SHP77 (cell line): Measurements from ENCODE around the gene ARHGEF28.

Source experiments
- DNase-seq, 2 experiments: peaks; one replicate each; lab custom pipeline; 2025; lab: John Stamatoyannopoulos, UW

Gene ARHGEF28

DNA sequence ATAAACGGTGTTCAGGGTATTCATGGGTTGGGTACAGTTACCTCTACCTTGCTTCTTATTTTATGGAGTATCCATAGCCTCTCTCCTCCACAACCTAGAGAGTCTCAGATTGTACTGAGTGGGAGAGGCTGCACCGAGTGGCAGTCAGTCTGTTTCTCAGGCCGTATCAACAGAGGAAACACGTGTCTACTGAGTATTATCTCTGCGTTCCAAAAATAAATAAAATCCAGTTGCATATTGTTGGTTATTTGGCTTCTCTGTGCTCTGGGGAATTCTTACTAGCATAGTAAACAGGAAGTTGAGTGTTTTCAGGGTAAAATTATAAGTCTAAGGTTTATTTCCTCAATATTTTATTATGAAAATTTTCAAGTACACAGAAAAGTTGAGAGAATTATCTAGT, 231.0 kb downstream of the ARHGEF28 start:
- DNase-seq: no peak

DNA sequence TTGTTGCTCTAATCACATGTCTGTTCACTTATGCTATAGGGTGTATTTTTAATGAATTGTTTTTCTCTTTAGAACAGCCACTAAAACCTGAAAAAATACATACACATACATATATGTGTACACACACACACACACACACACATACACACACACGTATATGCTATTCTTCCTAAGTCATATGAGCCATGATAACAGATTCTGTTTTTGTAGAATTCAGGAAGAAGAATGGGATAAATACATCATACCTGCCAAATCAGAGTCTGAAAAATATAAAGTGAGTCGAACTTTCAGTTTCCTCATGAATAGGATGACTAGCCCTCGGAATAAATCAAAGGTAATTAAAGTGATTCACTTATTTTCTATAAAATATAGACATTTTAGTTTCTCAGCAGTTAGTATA, 231.4 kb downstream of the ARHGEF28 start:
- no peak for DNase-seq

DNA sequence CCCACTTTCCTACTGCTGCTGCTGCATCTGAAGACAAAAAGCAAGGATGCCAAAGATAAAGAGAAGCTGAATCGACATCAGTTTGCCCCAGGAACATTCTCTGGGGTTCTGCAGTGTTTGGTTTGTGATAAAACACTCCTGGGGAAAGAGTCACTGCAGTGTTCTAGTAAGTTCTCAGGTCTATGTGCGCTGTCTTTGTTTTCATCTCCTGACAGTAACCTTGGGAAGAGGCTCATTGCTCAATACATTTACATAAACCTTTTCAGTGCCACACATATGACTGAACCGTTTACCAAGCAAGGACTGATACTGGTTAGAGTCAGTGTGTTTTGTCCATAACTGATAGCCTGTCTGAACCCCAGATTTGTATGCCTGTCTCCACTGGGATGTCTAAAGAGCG, 232.1 kb downstream of the ARHGEF28 start:
- no peak for DNase-seq

DNA sequence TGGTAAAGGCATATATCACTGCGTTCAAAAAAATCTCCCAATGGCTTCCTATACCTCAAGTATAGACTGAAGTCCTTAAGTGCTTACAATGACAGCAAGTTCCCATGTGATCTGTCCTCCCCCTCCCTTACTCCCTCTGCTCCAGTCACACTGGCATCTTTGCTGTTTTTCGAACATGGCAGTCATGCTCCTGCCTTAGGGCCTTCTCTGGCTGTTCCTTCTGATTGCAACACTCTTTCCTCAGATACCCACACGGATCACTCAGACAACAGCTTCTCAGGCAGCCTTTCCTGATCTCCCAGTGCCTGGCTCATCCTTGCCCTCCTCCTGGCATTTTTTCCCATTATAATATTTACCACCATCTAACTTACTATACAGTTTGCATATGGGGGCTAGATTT, 232.8 kb downstream of the ARHGEF28 start:
- no peak for DNase-seq

DNA sequence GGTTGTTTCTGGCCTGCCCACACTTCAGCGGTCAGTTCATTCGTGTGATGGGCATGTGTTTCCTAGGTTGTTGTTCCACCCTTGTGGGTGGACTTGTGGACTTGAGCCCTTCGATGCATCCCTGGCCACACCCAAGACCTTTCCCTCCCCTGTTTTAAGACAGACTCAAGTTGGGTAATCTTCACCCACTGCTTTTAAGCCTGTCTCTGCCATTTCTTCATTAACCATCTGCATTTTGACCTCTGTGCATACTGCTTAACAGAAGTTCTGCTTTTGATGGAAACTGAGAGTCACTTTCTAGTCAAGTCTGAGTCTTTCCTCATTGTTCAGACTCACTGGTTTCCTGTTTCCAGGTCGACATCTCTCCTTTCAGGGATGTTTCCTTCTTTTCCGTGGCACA, 233.7 kb downstream of the ARHGEF28 start:
- no peak for DNase-seq

DNA sequence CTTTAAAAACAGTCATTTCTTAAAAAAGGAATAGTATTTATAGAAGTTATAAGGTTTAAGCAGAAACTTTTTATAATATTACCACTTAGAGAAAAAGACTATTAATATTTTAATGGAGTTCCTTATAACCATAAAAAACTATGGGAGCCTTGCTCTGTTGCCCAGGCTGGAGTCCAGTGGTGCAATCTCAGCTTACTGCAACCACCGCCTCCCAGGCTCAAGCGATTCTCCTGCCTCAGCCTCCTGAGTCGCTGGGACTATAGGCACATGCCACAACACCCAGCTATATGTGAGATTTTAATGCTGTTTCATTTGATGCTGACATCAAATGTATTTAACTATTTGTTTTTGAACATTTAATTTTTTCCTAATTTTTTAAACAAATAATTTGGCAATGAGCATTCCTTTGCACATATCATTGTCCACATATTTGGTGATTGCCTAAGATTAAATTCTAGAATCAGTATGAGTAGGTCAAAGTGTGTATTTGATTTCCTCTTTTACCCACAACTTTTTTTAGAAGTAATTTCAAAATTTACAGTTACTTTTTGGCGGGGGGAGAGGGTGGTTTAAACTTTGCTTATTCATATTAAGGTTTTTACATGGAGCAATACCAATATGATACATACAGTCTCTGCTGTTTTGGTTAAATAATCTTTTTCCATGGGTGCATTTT, 235.5 kb downstream of the ARHGEF28 start:
- no peak for DNase-seq

DNA sequence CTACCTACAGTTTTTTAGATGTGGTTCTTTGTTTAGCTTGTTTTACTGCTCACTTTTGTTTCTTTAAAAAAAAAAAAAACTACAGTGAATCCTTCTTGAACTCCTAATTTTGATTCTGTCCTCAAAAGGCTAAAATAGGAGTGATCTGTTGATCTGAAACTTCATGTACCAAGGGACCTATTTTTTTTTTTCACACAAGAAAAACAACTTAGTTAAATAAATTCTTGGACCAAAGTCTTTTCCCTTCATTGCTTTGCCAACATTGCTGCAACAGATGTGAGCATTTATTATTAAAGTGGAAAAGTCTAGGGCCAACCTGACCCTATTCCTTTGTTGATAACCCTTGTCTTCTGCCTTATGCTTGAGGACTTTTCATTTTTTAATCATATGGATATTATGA, 236.8 kb downstream of the ARHGEF28 start:
- DNase-seq: no peak

DNA sequence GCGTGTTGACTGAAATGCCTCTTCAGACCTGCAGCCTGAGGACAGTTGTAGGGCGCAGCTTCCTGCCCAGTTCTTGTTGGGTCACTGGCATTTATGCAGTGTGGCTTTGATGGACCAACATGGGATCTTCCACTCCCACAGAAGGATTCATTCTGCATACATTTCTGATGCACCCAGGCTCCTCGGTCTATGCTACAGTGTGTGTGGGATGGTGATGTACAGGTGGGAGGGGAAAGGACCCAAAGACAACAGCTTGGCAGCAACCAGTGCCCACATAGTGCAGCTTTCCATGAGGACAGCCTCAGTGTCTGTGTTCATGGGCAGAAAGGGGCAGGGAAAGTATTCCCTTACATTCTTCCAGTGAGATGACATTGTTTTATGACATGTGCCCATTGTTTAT, 237.9 kb downstream of the ARHGEF28 start:
- no peak for DNase-seq

DNA sequence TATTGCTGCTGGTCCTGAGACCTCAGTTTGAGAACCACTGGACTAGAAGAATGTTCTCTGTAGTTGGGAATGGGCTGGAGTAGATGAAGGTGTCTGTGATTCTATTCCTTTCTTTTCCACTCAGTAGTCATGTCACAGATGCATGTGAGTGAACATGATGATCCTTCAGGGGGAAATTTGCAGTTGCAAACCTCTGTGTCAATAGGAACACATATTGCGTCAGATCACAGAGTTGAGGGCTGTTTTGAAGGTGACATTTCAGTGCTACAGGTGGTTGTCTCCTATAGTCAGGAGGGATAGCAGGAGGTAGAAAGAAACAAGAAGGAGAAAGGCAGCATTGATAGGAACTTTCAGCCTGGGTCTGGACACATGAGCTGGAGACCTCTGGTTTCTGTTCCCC, 239.3 kb downstream of the ARHGEF28 start:
- DNase-seq: no peak

DNA sequence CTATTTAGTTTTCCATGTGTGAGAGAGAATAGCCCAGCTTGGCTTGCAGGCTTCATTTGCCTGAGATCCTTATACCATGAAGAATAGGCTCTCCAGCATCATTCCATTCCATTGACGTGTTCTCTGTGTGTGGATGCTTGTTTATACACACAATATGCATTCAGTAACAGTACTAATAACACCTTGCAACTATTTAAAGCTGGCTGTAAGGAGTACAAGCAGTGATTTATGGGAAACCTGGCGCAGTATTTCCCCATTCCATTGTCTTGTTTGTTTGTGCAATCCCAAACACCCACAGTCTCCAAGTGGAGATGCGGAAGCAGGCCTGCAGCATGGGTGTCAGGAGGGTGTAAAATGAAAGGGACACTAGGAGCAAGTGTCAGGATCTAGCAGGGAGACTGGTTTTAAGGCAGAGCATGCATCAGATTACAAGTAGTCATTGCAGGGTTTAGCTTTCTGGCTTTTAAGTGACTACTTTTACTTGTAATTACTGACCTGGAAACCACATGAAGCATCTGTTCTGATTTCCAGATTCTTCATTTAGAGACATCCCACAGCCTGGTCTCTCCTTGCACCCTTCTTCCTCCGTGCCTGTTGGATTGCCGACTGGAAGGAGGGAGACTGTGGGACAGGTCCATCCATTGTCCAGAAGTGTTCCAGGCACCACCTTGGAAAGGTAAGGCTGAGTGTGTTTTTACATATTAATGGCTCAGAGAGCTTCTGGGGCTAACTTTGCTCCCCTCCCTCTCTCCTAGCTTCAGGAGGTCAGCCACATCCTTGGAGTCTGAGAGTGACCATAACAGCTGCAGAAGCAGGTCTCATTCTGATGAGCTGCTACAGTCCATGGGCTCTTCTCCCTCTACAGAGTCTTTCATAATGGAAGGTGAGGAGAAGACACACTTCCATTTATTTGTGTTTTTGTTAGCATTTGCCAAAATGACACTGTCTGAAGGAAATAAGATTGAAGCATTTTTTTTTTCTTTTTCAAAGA, 241.6 kb downstream of the ARHGEF28 start:
- DNase-seq: no peak

DNA sequence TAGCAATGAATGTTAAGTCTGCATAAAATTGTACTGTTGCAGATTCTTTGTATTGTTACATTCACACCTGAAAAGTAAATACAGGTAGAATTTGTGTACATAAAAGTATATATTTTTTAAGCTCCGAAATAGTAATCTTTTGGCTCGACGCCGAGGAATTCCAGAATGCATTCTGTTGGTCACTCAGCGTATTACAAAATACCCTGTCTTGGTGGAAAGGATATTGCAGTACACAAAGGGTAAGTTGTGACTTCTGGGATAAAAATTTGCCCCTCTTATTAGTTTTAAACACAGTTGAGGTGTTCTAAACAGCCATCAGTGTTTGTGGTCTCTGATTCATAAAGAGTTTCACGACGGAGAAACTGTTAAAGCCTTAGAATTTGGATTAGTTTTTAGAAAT, 257.6 kb downstream of the ARHGEF28 start:
- DNase-seq: no peak

DNA sequence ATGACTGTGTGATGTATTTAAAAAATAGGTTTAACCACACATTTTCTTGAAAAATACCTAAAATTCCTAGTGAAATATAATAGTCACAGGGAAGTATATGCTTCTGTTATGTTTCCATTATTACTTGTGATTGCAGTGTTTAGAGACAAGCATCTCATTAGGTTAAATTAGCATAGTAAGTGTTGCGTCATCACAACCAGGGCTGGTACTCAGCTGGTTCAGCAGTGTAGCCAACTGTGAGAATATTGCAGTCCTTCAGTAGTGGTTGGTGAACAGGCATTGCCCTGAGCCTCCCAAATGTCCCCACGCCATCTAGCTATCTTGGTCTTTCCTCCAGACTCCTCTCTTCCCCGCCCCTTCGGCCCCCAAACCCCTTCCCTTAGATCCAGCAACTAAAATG, 261.7 kb downstream of the ARHGEF28 start:
- no peak for DNase-seq

DNA sequence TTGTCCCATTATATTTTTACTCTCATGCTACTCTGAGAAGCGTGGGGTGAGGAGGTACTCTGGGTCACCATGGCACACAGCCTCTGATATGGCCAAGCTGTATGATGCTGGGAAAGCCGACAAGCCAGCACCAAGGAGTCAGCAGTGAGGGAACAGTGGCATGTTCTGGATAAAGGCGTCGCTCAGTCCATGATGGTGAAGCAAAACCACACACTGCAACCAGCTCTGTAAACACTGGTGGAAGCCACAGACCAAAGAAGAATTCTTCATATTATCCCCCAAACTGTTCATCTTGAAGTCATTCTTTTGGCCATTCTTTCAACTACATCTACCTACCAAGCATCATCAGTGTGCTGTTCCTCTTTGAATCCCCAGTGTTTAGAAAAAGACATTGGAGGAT, 264.6 kb downstream of the ARHGEF28 start:
- no peak for DNase-seq

DNA sequence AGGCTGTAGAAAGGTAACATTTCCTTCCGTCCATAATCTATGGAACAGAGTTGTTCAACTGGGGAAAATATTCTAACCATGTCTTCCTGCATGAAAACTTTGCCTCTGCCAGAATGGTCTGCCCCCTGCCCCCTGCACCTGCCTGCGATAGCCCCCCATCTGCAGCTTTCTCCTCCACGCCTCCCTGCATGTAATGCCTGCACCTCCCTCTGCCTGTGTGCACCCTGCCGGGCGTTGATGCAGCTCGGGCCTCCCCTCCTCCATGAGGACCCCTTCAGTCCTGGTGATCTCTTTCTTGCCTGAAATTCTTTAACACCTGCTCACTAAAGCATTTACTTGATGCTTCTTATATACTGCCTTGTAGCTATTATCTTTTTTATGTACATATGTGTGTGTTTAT, 266.2 kb downstream of the ARHGEF28 start:
- DNase-seq: no peak

DNA sequence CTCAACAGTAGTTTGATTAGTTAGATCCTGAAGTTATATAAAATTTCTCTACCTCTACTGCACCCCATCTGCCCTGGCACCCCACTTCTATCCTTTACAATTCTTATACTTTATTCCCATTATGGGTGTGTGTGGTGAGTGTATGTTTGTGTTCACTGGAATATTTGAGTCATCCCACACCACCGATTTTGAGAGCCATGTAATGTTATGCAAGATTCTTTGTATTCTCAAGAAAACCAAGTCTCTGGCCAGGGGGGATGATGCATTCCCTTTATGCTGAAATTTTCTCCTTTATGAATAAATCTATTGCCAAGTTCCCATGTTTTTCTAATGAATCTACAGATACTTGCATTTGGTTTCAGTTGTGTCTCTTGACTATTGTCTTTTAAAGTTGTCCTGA, 266.8 kb downstream of the ARHGEF28 start:
- DNase-seq: no peak

DNA sequence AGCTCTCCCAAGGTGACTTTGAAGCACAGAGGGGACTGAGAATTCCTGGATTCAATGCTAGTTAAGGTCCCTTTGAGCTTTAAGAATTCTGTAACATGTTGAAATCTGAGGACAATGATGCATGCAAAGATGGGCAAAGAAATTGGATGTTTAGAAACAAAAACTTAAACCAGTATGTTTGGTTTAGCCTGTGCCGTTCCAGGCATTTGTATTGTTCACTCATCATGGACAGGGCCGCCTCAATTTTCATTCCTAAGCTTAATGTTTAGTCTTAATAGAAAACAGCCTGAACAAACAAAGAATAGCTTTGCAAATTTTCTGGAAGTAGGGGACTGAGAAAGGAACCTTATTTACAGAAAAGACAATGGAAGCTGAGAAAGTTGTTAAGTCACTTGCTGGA, 267.8 kb downstream of the ARHGEF28 start:
- no peak for DNase-seq

DNA sequence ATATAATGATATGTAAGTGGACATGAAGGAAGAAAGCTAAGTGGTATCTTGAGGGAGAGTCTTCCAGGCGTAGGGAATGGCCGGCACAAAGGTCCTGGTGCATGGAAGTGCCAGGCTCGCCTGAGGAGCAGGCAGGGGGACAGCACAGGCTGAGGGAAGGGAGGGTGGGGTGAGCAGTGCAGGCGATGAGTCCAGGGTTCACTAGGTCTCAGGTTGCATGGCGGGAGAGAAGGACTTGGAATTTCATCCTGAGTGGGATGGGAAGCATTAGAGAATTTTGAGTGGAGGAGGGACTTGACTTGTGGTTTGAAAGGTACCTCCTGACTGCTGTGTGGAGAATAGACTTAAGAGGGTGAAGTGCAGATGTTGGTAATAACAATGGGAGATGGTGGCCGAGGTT, 268.9 kb downstream of the ARHGEF28 start:
- DNase-seq: no peak

DNA sequence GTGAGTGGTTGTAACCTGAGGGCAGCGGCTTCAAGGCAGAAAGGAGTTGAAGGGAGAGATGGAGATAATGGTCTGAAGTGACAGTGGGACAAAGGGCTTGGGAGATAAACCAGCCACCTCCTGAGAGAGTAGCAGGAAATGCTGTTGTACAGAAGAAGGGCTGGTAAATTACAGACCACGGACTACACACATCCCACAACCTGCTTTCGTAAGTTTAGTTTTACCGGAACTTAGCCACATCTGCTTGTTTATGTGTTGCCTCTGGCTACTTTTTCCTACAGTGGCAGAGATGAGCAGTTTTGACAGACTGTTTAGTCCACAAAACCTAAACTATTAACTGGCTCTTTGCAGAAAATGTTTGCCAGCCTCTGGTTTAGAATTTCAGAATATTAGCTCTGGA, 269.5 kb downstream of the ARHGEF28 start:
- no peak for DNase-seq

DNA sequence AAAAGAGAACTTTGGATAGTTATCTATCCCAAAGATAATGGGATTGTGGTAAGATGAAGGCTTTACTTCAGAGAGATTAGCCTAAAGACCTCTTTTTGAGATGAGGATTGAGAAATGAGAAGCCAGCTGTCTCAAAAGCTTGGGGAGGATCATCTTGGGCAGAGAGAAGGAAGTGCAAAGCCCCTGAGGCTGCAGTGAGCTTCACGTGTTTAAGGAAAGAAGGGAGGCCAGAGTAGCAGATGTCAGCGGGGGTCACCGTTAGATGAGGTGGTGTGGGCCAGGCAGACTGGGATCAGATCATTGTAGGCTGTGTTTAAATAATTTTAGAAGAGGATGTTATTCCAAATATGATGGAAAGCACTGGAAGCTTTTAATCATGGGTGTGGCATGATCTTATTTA, 270.1 kb downstream of the ARHGEF28 start:
- DNase-seq: no peak

DNA sequence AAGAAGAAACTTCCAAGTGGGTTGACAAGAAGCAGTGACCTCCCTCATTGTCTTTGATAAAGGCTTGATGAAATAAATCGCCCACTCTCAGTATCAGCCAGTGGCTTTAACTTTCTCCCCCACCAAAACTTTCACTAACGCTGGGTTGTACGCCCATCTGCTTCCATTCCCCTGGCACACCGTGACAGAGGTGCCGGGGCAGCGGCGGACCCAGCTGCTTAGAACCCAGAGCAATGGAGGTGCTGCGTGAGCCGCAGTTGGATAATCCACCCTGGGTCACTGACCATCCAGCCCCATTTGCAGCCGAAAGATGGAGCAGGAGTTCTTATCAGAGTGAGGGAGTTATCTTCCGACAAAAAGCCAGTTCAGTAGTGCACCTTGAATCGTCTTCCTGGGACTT, 270.7 kb downstream of the ARHGEF28 start:
- no peak for DNase-seq

DNA sequence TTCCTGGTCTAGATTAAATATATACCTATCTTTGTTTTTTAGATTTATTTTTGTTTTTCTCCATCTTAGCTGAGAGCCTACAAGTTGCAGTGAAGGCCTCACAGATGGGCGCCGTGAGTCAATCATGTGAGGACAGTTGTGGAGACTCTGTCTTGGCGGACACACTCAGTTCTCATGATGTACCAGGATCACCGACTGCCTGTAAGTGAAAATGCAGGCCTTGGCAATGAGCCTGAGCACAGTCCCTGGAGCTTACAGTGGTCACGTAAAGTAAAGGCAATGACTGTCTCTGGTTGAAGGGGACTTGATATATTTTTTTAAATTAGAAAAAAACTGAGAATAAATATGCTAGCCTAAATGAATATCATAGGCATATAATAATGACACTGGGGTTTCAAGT, 271.9 kb downstream of the ARHGEF28 start:
- DNase-seq: no peak

DNA sequence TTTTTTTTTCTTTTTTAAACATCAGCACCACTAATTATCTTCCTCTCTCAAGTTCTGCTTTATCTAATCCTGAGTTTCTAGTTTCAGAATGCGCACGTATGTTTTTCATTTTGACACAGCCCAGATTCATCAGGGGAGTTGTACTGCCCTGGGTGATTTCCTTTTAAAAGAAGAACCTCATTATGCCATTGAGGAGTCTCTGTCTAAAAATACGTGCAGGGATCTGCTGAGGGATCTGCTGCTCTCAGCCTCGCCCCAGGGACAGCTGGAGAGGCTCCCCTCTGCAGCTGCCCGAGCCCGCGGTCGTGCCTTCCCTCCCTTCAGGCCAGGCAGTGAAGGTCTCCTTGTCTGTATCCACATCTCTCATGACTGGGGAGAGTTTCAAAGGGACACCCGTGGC, 273.1 kb downstream of the ARHGEF28 start:
- DNase-seq: no peak

DNA sequence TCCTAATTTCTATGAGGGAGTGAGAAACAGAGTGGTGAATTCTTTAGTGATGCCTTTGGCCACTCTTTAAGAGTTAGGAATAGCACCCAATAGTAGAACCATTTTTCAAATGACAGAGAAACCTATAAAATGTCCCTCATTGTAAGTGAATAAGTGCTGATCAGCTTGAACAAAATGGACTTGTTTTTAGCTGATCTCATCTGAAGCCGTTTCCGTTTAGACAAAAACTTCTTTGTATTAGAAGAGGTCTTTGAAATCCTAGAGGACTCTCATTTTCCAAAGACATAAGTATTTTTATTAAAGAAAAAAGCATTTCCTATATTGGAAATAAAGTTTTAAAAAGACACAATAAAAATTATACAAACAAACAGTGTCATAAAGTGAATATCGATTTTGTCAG, 273.9 kb downstream of the ARHGEF28 start:
- DNase-seq: no peak

DNA sequence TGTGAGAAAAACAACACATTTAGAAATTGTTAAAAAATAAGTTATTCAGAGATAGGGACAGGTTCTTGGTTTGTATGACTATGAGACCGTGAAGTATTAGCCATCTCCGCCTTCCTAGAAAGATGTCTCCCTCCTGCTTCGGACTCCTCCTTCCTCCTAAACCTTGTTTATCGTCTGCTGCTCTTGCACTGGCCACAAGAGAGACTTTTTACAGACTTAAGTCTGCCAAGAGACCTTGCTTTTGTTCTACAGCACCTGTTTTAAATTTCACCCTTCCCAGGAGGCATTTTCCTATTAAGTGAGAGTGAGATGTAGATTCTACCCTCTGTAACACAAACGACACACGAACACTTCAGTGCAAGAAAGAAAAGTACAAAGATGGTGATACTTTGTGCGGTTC, 274.6 kb downstream of the ARHGEF28 start:
- no peak for DNase-seq
